Bronchial epithelial cell (primary cell): ENCODE results near the gene IRX3. TPM values are rescaled to one million over a fixed set of nuclear protein-coding genes. Genes with fewer than 3 reads are reported as not detected.

Source experiments
- DNase-seq: peaks from one replicate; pipeline ENCODE4 v3.0.0-alpha.2; 2010; ENCODE audit warnings: low read depth
- FAIRE-seq: peaks from 2 replicates; lab custom pipeline; 2011; peaks lifted over from hg19 to GRCh38; lab: Jason Lieb, UNC
- H3K27me3 ChIP-seq: 2 replicates; pipeline ENCODE4 v1.5.1; 2011; ENCODE audit warnings: low read length; ENCODE audit not compliant: control insufficient read depth, insufficient read depth
- H3K36me3 ChIP-seq: 2 replicates; pipeline ENCODE4 v1.5.1; 2011; ENCODE audit warnings: low read length; ENCODE audit not compliant: control insufficient read depth, insufficient read depth
- H3K4me3 ChIP-seq: 2 replicates; pipeline ENCODE4 v1.5.1; 2011; ENCODE audit warnings: mild to moderate bottlenecking, low read depth, low read length, control low read depth
- total RNA-seq: library from RNA; depleted of rRNA; stranded (reverse); fragments of >200 nt; gene quantifications from 2 replicates; pipeline ENCODE4 v1.2.1, GENCODE V29; 2014
- TF ChIP-seq, protein P1 (sequence below): IDR thresholded peaks from 2 replicates; pipeline ENCODE4 v1.5.1; 2011; ENCODE audit warnings: mild to moderate bottlenecking, moderate library complexity, low read length, control low read depth, inconsistent platforms; ENCODE audit not compliant: insufficient read depth, severe bottlenecking

Gene IRX3
- total RNA-seq, 1 donor from 2014 or later, result 2.1 TPM

DNA sequence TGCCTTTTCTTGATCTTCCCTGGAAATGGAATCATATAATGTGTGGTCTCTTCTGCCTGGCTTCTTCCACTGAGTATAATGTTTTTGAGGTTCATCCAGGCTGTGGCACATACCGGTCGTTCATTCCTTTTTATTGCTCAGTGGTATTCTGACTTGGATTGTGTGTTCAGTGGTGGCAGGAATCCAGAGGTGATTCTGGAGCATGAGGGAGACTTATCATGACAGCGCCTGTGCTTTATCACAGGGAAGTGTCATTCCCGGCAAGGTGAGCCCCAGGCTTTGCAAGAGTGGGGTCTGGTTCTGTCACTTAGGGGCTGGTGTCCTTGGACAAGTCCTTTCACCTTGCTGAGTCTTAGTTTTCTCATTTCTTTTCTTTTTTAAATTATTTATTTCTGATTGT is 53.0 kb downstream of the IRX3 start:
- Histone ChIP-seq H3K36me3 (no peaks in the 10 kb centered on the region), H3K27me3 (no peaks in the 10 kb centered on the region), H3K4me3 (no peak overlapping the region)
- DNase-seq, result no peak
- TF ChIP-seq, protein P1, sequence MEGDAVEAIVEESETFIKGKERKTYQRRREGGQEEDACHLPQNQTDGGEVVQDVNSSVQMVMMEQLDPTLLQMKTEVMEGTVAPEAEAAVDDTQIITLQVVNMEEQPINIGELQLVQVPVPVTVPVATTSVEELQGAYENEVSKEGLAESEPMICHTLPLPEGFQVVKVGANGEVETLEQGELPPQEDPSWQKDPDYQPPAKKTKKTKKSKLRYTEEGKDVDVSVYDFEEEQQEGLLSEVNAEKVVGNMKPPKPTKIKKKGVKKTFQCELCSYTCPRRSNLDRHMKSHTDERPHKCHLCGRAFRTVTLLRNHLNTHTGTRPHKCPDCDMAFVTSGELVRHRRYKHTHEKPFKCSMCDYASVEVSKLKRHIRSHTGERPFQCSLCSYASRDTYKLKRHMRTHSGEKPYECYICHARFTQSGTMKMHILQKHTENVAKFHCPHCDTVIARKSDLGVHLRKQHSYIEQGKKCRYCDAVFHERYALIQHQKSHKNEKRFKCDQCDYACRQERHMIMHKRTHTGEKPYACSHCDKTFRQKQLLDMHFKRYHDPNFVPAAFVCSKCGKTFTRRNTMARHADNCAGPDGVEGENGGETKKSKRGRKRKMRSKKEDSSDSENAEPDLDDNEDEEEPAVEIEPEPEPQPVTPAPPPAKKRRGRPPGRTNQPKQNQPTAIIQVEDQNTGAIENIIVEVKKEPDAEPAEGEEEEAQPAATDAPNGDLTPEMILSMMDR, result no peak
- no peak for FAIRE-seq
